GM12873 (cell line): Measurements from ENCODE around the gene TMEM43.

Experiments
- TF ChIP-seq, protein P1 (sequence below): IDR thresholded peaks from 2 replicates; pipeline ENCODE4 v1.5.1; 2012; ENCODE audit warnings: low read depth, mild to moderate bottlenecking, moderate library complexity, low read length, control low read depth; ENCODE audit not compliant: insufficient read depth; ENCODE audit errors: missing control alignments

The TMEM43 gene

DNA sequence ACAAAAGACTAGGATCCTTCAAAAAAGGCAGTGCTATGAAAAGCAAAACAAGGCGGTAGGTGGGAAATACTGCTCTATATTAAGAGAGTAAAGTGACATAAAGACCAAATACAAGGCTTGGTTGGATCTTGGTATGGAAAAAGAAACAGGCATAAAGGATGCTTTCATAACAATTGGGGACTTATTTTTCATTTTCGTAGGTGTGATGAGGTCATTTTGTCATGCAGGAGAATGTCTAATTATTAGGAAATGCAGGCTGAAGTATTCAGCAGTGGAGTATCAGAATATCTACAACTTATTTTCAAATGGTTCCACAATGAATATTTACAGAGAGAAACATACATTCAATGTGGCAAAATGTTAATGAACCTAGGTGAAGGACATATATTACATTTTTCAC is 44.6 kb downstream of the TMEM43 start:
- TF ChIP-seq, protein P1, sequence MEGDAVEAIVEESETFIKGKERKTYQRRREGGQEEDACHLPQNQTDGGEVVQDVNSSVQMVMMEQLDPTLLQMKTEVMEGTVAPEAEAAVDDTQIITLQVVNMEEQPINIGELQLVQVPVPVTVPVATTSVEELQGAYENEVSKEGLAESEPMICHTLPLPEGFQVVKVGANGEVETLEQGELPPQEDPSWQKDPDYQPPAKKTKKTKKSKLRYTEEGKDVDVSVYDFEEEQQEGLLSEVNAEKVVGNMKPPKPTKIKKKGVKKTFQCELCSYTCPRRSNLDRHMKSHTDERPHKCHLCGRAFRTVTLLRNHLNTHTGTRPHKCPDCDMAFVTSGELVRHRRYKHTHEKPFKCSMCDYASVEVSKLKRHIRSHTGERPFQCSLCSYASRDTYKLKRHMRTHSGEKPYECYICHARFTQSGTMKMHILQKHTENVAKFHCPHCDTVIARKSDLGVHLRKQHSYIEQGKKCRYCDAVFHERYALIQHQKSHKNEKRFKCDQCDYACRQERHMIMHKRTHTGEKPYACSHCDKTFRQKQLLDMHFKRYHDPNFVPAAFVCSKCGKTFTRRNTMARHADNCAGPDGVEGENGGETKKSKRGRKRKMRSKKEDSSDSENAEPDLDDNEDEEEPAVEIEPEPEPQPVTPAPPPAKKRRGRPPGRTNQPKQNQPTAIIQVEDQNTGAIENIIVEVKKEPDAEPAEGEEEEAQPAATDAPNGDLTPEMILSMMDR = no peak

DNA sequence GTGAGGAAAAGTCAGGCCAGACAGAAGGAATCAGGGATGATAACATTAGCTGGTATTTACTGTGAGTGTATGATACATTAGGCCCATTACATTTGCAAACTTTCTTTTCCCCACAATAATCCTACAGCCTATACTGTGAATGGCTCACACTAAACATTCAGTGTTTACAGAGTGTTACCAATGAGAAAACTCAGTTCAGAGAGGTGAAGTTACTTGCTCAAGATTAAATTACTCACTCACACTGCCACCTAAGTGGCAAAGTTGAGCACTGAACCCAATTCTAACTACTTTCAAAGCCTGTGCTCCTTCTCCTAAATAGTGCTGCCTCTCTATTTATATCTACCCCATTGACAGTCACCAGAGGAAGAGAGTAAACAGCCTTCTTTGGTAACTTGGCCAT is 45.0 kb downstream of the TMEM43 start:
- TF ChIP-seq, protein P1 = no peak

DNA sequence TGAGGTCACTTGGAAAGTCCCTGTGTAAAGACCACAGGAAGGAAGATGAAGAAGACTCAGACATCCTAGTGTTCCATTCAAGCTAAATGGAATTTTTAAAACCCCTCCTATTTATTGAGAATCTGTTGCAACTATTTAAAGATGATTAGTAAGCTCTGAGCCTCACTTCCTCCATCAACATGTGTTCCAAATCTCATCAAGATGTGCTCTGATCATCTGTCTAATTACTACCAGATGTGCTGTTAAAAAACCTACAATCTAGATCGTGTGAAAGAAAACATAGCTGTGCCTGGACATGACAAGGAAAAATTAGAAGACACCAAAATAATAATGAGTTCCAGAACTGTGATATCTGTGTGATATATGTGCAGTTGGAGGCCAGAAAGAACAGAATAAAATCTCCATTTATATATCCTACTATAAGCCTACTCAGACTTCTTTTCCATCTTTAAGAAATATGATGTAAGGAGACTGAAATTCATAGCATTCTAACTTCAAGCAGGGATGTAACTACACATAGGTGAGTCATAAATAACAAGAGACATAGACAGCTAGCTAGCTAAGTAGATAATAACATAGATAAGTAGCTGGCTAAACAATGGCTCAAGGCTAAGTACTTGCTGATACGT is 45.8 kb downstream of the TMEM43 start:
- TF ChIP-seq, protein P1 = no peak

DNA sequence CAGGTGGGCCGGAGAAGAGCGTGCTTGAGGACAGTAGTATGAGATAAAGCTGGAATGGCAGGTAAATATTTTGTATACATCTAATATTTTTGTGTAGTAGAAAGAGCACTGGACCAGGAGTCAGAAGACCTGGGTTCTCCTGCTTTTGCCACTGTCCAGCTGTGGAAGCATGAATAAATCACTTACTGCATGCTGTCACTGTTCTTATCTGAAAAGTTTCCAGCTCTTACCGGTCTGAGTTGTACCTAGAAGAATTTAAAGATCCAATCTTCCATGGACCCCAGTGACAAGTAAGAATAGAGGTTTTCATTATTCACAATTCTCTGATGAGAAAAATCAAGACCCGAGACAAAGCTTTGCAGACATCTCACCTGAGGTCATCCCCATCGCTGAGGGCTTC is 47.6 kb downstream of the TMEM43 start:
- TF ChIP-seq, protein P1 = no peak

DNA sequence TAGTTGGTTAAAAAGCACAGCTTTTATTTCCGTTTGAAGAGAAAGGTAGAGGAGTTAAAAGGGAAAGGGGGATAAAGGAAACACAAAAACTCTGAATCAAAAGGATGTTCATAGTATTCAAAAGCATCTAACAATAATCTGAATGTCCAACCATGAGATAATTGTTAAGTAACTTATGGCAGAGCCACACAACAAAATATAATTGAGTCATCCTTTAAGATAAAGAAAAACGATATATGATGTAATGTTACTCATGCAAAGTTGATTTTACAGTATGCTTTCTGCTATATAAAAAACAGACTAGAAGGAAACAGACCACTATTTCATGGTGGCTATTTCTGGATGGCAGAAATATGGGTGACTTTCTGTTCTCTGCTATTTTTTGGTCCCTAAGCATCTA is 49.6 kb downstream of the TMEM43 start:
- TF ChIP-seq, protein P1 = no peak

DNA sequence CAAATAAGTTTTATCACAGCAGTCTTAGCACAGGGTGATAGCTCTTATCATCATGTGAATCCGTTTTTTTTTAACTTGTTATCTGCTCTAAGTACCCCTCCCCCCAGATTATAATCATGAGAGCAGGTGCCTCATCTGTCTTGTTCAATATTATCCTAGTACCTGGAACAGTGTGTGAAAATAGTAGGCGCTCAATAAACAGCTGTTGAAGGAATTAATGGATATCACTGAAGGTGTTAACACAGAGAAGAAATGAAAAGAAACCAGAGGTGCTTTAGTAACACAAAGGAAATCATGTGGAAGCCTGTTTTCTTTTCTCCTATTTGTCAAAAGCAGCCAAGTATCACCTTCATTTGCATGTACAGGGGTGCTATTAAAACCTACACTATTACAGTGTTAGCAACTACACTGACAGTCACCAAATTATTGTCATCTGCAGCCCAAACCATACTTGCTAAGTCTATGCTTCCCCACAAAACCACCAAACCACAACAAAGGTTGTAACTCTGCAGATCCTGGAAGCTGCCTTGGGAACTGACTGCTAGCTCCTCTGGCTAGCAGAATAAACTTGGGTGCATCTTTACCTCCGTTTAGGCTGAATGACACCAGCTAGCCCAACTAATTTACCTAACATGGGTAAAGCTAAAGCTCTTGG is 50.7 kb downstream of the TMEM43 start:
- TF ChIP-seq, protein P1 = no peak

DNA sequence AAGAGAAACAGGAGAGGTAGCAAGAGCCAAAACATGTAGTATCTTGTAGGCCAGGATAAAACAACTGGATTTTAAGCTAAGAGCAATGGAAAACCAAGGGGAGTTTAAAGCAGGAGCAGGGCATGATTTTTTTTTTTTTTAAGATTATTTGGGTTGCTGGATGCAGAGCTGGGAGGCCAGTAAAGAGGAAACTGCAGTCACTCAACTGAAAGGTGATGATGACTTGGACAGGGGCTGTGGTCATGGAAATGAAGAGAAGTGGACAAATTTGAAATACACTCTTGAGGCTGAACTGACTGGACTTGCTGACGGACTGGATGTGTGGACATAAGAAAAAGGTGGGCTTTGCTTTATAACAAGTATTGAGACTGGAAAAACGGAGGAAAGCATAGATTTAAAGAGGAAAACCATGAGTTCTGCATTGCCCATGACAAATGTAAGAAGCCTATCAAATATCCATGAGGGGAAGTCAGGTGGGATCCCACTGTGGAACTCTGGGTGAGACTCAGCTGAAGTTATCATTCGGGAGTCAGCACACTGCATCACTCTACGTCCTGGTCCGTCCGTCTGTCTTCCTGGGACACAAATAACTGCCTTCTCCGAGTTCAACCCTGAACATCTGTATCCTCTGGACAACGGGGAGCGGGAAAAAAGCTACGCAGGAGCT is 52.9 kb downstream of the TMEM43 start:
- TF ChIP-seq, protein P1 = no peak
